Measurements from ENCODE around the gene PER3.

DNA sequence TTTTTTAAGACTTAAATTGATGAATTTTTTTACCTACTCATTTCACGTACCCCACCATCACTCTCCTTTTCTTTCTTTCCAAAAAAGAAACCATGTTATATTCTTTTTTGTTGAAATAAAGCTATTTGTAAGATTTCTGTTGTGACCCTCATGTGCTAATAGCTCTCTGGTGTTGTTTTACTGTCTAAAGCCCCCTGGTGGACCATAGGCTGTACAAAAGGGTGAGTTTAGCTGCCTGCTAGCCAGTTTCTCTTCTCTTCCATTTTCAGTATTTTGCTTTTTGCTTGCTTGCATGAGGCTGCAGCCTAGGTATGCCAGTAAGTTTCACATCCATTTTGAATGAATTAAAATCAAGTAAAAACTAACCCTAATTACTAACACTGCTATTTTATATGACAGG, 28.6 kb upstream of the PER3 start:
- TF ChIP-seq, protein P1, sequence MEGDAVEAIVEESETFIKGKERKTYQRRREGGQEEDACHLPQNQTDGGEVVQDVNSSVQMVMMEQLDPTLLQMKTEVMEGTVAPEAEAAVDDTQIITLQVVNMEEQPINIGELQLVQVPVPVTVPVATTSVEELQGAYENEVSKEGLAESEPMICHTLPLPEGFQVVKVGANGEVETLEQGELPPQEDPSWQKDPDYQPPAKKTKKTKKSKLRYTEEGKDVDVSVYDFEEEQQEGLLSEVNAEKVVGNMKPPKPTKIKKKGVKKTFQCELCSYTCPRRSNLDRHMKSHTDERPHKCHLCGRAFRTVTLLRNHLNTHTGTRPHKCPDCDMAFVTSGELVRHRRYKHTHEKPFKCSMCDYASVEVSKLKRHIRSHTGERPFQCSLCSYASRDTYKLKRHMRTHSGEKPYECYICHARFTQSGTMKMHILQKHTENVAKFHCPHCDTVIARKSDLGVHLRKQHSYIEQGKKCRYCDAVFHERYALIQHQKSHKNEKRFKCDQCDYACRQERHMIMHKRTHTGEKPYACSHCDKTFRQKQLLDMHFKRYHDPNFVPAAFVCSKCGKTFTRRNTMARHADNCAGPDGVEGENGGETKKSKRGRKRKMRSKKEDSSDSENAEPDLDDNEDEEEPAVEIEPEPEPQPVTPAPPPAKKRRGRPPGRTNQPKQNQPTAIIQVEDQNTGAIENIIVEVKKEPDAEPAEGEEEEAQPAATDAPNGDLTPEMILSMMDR (IDR thresholded peaks at IDR 0.05; ENCODE audit: control extremely low read depth in 1 of 3, insufficient read depth in 1 of 3, low read depth in 1 of 3, low read length in 3 of 3), result peak in 2 of 3 experiments; percentile 57 to 66; a peak in 3 of 4 replicates
- no peak for TF ChIP-seq EGR1 (IDR thresholded peaks at IDR 0.05; ENCODE audit: borderline replicate concordance, low read depth, low read length)
- TF ChIP-seq MAFK (IDR thresholded peaks at IDR 0.05; ENCODE audit: low read depth, low read length), result no peak
- TF ChIP-seq ZNF274 (IDR thresholded peaks at IDR 0.05; ENCODE audit: borderline replicate concordance, extremely low read depth, low read length), result no peak
- TF ChIP-seq POLR2A (IDR thresholded peaks at IDR 0.05; ENCODE audit: control extremely low read depth in 1 of 2, low read depth in 2 of 2, low read length in 2 of 2), result no peak
- TF ChIP-seq GTF2F1 (IDR thresholded peaks at IDR 0.05; ENCODE audit: borderline replicate concordance, low read depth, low read length), result no peak
- no peak for TF ChIP-seq NANOG (IDR thresholded peaks at IDR 0.05; ENCODE audit: insufficient read depth, low read depth, low read length, poor library complexity, severe bottlenecking)
- TF ChIP-seq GABPA (IDR thresholded peaks at IDR 0.05; ENCODE audit: borderline replicate concordance, insufficient read depth, low read length), result no peak
- TF ChIP-seq BCL11A (IDR thresholded peaks at IDR 0.05; ENCODE audit: low read depth in 2 of 2, low read length in 2 of 2), result no peak
- TF ChIP-seq CREB1 (IDR thresholded peaks at IDR 0.05), result no peak
- TF ChIP-seq CHD1 (IDR thresholded peaks at IDR 0.05; ENCODE audit: low read depth, low read length), result no peak
- no peak for TF ChIP-seq SP1 (IDR thresholded peaks at IDR 0.05; ENCODE audit: low read depth, low read length)
- no peak for TF ChIP-seq TAF1 (IDR thresholded peaks at IDR 0.05; ENCODE audit: low read depth, low read length)
- no peak for TF ChIP-seq POLR2AphosphoS5 (IDR thresholded peaks at IDR 0.05; ENCODE audit: low read depth, low read length)

Measured in H1 (cell line).